ENCODE measurements around the gene NDST3. TPM values are rescaled to one million over a fixed set of nuclear protein-coding genes. Genes with fewer than 3 reads are reported as not detected.

NDST3 gene
- 6.5 TPM for total RNA-seq (ENCODE audit: insufficient read depth, low replicate concordance)

DNA sequence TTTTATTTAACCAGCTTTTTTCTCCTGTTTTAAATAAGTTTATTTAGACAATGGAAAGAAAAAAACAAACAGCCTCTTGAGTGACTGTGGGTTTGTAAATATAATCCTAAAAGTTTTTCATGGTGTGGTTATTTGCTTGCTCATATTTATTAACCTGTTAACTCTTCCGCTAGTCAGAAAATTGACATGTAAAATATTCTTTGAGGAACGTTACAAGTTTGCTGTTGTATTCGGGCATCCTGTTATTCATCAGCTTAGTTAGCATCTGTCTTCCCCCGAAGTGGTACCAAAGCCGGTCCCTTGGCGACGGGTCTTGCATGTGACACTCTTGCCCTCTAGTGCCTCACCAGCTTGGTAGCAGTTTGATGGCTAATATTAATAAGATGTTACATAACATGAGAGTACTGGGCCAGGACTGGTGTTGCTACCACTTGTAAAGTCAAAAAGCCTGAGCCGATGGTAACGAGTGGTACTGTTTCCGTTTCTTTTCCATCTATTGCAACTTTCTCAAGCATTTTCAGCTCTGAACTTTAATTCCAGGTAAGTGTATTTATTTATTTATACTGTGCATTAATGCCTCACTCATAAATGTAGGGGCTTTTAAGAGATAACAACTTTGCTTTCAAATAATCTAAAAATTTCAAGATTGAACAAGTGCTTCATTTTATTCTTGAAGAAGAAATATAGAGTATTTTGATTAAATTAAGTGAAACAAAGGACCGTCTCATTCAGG lies at the start of gene NDST3:
Gene NDST3 (plus strand): TSS at position 434 of the 733 bp plus-strand sequence. CDS start 19,425 bp downstream, outside the sequence.
- peak; percentile 90 for DNase-seq (ENCODE audit: low spot score)

DNA sequence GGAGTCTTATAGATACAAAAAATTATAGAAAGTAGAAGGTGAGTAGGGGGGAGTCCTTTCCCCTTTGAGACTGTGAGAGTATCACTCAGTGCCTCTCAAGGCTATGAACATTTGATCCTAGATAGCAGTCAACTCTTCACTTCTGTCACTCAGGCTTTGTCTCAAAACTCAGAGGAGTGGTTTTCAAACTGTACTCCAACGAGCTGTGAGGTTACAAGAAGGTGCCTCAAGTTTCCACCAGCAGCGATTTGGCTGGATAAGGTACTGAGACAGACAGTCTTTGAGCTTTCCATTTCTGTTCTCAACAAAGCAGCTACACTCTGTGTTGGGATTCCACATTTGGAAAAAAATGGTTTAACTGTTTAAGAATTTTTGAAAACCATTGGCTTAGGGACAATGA lies 48.0 kb upstream of the NDST3 start:
- DNase-seq (ENCODE audit: low spot score), result no peak

DNA sequence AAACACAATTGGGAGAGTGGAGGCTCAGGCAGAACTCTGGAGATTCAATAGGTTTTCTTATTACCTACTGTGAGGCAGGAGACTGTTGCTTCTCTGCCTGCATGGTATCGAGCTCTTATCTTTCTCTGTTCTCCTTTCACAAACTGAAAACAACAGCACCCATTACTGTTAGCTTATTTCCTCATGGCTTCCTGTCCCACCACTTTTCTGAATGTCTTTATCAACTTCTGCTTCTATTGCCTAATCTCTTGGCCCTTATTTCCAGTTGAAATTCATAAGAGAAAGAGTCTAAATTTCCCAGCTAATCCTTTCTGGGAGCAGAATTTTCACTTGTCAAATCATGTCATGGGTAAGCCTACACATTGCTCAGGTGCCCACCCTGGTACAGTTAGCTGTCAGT lies 46.8 kb upstream of the NDST3 start:
- DNase-seq (ENCODE audit: low spot score), result no peak

- no peak for DNase-seq (ENCODE audit: low spot score)
These were observed 37.4 kb upstream of the NDST3 start for GRCh38 chr4:117996891-117997290.

- DNase-seq (ENCODE audit: low spot score), result no peak
These were observed 30.2 kb upstream of the NDST3 start for GRCh38 chr4:118004088-118004487.

- DNase-seq (ENCODE audit: low spot score), result no peak
These were observed 28.4 kb upstream of the NDST3 start for GRCh38 chr4:118005883-118006282.

DNA sequence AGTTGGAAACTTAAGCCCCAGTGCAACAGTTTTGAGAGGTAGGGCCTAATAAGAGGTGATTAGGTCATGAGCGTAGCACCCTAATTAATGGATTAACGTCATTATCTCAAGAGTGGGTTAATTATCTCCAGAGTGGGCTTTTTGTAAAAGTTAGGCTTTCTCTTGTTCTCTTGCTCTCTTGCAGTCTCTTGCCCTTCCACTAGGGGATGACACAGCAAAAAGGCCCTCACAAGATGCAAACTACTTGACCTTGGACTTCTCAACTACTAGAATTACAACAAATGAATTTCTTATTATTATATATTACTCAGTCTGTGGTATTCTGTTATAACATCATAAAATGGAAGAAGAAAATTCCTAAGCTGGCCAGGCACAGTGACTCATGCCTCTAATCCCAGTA lies 22.1 kb upstream of the NDST3 start:
- DNase-seq (ENCODE audit: low spot score), result no peak

GRCh38 chr4:118014831-118015230 lies 19.5 kb upstream of the NDST3 start:
- DNase-seq (ENCODE audit: low spot score), result no peak

DNA sequence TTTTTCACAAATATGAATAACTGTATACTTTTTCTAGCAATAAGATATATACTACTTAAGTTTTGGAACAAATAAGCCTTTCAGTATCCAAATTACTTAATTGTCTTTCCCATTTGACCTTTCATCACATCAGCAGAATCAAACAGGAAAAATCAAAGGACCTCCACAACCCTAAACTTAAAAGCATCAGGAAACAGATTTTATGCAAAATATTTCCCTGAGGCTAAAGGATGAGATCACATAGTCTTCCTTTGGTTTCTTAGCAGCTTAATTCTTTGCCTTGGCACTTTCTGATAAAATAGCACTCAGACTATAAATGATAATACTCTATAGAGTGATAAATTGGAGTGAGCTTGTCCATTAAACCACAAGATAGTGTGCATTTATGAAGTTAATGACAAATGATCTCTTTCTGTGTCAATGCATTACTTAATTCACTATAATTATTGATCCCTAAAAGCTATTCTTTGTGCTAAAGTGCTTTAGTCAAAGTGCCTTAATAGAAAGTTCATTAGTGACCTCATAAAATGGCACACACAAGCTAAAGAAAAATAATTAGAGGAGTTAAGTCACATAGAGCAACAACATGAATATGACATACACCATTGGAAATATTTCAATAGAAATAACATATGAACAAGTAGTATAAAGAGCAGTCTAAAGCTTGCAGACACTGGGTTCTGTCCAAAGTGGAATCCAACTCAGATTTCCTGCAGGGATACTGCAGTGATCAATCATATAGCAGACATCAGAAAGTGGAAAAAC lies 15.7 kb upstream of the NDST3 start:
- DNase-seq (ENCODE audit: low spot score), result no peak

DNA sequence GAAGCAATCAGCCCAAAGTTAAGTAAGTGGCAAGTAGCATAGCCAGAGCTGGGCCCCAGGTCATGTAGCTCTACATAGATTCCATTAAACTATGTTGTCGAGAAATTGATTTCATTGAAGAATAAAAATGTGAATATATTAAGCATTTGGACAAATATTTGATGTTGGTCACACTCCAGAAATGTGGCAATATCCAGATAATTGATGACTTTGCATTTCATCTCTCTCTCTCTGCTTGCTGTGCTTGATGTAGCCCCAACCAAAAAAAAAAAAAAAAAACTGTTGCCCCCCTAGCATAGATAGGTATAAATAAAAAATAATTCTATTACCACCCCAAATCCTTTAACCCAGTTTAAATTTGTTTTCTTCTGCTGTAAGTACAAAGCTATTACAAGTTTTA lies 7.5 kb upstream of the NDST3 start:
- no peak for DNase-seq (ENCODE audit: low spot score)

DNA sequence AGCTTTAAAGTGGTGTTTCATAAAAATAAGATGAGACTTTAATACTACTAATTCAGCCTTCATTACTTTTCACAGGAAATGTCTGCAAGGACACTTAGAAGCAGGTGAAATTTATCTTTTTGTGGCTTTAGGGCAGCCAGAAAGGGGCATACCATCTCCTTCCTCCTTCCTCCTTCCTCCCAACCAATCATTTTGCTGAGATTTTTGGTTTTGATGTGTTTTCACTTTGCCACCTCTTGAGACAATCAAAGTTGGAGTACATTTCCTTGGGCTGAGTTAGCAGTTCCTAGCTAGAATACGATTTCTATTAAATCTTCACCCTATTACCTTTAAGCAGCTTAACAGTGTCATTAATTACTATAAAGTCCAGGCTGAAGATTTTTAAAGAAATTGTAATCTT lies 5.1 kb upstream of the NDST3 start:
- no peak for DNase-seq (ENCODE audit: low spot score)

- DNase-seq (ENCODE audit: low spot score), result peak; percentile 28
These were observed 1.6 kb upstream of the NDST3 start for GRCh38 chr4:118032691-118033090.

DNA sequence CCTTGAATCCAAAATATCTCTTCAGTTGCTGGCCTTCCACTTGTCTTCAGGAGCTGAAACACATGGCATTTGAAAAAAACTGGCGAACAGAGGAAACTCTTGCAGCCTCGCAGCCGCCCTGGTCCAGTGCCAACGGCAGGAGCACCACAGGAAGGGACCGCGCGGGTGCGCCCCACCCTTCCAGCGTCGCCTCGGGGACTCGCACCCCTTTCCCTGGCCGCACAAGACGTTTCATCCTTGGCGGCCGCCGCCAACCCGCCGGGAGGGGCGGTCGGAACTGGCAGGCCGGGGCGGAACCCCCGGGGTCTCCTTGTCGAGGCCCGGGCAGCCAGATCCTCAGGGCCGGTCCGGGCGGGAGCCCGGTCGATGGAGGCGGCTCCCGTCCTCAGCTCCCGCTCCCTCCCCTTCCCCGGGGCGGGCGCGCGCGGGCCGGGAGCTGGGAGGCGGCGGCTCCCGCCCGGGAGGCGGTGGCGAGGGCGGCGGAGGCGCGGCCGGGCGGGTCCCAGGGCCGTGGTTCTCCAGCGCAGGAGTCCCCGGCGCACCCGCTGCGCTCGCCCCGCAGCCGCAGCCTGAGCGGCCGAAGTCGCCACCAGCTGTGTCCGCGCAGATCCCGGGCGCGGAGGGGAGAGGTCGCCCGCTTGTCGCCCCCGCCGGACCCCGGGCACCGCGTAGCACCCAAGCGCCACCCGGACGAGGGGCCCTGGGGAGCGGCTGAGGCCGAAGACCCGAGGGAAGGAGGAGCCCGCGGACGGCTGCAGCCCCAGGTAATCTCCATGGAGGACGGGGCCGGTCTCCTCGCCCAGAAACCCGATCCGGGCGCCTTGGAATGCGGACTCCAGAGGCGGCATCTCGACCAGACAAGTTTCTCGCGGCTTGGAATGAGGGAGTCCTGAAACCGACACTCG lies 886 bp upstream of the NDST3 start:
- DNase-seq (ENCODE audit: low spot score), result peak; percentile 77

GRCh38 chr4:118035309-118035708 lies 1.0 kb downstream of the NDST3 start:
- DNase-seq (ENCODE audit: low spot score), result peak; percentile 16

DNA sequence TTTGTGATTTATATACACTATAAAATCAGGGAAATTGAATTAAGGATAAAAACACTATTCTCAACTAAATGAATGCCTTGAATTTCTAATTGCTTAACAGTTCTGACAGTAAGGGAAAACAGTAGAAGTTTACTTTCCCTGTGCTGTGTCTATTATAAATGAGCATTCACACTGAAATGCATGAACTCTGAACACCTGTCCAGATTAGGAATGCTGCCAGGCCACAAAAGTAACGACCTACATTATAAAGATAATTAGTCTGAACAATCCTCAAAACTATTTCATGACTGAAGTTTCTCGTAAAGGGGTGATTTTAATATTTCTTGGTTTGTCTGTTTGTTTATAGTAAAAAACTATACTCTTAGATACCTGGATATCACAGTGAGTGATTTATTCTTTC lies 2.0 kb downstream of the NDST3 start:
- DNase-seq (ENCODE audit: low spot score), result no peak

- no peak for DNase-seq (ENCODE audit: low spot score)
These were observed 3.7 kb downstream of the NDST3 start for GRCh38 chr4:118037955-118038354.

DNA sequence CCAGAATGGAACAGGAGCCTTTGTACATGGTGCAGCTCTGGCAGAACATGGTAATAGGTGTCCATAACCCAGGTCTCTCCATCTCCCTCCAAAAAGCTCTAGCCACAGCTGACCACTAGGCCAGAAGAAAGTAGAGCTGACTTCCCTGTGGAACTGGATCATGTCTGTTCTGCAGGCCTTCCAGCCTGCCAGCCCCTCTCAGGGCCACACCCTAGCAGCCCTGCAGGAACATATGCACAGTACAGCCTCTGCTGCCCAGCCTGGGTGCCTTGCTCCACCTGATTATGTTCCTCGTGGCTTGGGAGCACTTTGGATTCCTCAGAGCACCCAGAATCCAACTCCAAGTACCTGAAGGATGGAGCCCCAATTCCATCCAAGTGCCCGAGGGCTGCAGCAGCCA lies 12.0 kb downstream of the NDST3 start:
- no peak for DNase-seq (ENCODE audit: low spot score)

GRCh38 chr4:118047043-118047442 lies 12.8 kb downstream of the NDST3 start:
- DNase-seq (ENCODE audit: low spot score), result no peak

DNA sequence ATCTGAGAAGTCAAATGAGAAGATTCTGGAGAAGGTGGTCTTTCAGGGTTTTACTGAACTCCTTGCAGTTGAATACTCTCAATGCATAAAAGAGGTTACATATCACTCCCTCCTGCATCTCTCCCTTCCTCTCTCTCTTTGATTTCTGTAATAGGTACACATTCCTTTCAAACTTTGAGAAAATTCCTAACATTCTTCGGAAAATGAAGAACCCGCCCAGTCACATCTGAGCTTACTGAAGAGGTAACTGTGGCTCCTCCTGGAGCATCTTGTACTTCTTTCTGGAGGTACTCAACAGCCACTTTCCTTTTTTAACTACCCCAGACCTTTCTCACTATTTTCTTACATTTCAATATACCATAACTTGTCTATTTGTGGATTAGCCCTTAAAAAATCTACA lies 24.7 kb downstream of the NDST3 start:
- DNase-seq (ENCODE audit: low spot score), result no peak

DNA sequence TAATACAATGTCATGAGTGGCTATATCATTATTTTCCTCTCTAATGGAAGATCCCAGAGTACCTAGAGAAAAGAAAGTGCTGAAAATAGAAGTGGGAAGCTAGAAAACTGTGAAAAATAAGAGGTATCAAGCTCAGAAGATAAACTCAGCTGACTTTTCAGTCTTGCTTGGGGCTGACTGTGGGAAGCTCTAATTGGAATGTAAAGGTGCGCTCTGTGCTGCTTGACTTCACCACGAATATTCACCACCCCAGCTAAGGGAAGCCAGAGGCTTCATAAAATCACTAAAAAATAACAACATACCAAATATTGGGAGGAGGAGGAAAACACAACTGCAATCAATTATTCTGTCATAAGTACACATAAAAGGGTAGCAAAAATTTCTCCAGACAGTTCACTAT lies 25.1 kb downstream of the NDST3 start:
- no peak for DNase-seq (ENCODE audit: low spot score)

DNA sequence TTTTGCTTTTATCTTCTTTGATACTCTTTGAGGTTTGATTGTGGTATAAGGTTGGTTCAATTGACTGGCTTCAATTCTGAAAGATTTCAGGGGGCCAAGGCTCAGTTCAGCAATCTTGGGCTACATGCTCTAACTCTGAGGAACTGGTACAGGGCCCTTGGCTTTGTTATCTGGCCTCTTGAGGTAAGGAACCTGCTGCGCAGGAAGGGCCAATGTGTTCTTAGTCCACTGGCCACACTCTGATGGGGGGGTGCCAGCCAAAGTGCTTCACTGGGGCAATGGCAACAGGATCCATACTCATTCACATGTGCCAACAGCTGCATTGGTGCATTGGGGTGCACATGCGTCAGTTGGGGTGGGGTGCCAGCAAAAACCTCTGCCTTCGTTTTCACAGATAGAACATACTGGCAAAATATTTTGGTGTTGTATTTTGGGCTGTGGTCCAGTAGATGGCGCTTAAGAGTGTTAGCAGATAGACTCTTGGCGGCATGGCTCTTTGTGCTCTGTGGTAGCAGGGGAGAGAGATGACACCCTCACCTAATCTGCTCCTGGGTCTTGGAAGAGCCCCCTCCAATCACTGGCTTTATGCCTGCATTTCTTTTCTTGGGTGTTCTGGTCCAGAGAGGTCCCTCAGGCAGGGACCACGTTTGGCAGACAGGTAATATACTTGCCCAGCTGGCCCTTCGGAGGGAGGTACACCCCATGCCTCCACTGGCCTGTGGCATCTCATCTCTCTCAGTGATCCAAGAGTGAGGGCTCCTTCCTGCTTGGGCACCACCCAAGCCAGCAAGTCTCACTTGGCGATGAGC lies 42.9 kb downstream of the NDST3 start:
- no peak for DNase-seq (ENCODE audit: low spot score)

All from umbilical cord (tissue), 2 donors.